Nephron progenitor cell (in vitro differentiated cells): Measurements from ENCODE around the gene DEAF1.
"Not testable (repeated sequence)": the region's sequence is repeated elsewhere in the genome, so short reads cannot be mapped to it uniquely, and the experiment has no call there.

Experiments used
- DNase-seq: peaks from one replicate; pipeline ENCODE4 v3.0.0; 2021
- H3K27ac Mint-ChIP-seq: 2 replicates; pipeline ENCODE4 v1.8.0; 2021; ENCODE audit warnings: mild to moderate bottlenecking, moderate library complexity, mixed read lengths
- H3K27me3 Mint-ChIP-seq: 2 replicates; pipeline ENCODE4 v1.8.0; 2021; ENCODE audit warnings: mild to moderate bottlenecking, low read depth, mixed read lengths; ENCODE audit not compliant: poor library complexity
- H3K36me3 Mint-ChIP-seq: 2 replicates; pipeline ENCODE4 v1.8.0; 2021; ENCODE audit warnings: low read depth, mixed read lengths
- H3K4me1 Mint-ChIP-seq: 2 replicates; pipeline ENCODE4 v1.8.0; 2021; ENCODE audit warnings: mixed read lengths
- H3K4me3 Mint-ChIP-seq: 2 replicates; pipeline ENCODE4 v1.8.0; 2021; ENCODE audit warnings: mild to moderate bottlenecking, moderate library complexity, mixed read lengths
- H3K9me3 Mint-ChIP-seq: 2 replicates; pipeline ENCODE4 v1.8.0; 2021; ENCODE audit warnings: mild to moderate bottlenecking, moderate library complexity, mixed read lengths
- CTCF ChIP-seq: fragments of 200-600 bp; sonication (generic); IDR thresholded peaks from 2 replicates; pipeline ENCODE4 v1.5.0; 2021; ENCODE audit warnings: antibody characterized with exemption

Gene DEAF1

GRCh38 chr11:650482-650881 is 44.5 kb downstream of the DEAF1 start:
- no peaks in the 10 kb centered on the region for H3K27me3 Mint-ChIP-seq
- no peak for TF ChIP-seq CTCF
- H3K36me3 Mint-ChIP-seq = peaks cover 52% of the 10 kb centered on the region
- no peaks in the 10 kb centered on the region for H3K9me3 Mint-ChIP-seq
- H3K4me1 Mint-ChIP-seq = no peaks in the 10 kb centered on the region
- DNase-seq = no peak
- H3K4me3 Mint-ChIP-seq = no peak overlapping the region
- H3K27ac Mint-ChIP-seq = no peak overlapping the region

- H3K4me1 Mint-ChIP-seq, H3K27ac Mint-ChIP-seq: not testable (repeated sequence)
- H3K36me3 Mint-ChIP-seq = peaks cover 44% of the 10 kb centered on the region
These were observed 47.3 kb downstream of the DEAF1 start for GRCh38 chr11:647672-648158.

DNA sequence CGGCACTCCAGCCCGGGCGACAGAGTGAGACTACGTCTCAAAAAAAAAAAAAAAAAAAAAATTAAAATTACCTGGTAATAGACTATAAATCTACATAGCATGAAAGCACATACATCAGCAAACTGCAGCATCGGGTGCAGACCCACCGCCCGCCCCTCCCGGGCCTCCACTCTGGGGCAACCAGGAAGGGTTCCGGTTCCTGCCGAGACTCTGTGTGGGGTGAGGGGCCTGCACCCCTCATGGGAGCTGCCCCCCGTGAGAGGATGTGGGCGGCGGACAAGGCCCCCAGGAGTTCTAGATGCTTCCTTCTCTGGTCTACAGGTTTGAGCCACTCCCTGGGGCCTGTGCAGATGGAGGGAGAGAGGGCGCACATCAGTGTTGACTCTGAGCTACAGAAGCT is 48.8 kb downstream of the DEAF1 start:
- no peak overlapping the region for H3K4me3 Mint-ChIP-seq
- TF ChIP-seq CTCF = no peak
- peaks cover 7% of the 10 kb centered on the region for H3K27me3 Mint-ChIP-seq
- DNase-seq = no peak
- no peaks in the 10 kb centered on the region for H3K4me1 Mint-ChIP-seq
- no peak overlapping the region for H3K27ac Mint-ChIP-seq
- no peaks in the 10 kb centered on the region for H3K9me3 Mint-ChIP-seq
- H3K36me3 Mint-ChIP-seq = peaks cover 29% of the 10 kb centered on the region

More at GRCh38 chr11:647672-648158, 47.3 kb downstream of the DEAF1 start:
- H3K9me3 Mint-ChIP-seq, H3K4me3 Mint-ChIP-seq, H3K27me3 Mint-ChIP-seq, DNase-seq: not testable (repeated sequence)

DNA sequence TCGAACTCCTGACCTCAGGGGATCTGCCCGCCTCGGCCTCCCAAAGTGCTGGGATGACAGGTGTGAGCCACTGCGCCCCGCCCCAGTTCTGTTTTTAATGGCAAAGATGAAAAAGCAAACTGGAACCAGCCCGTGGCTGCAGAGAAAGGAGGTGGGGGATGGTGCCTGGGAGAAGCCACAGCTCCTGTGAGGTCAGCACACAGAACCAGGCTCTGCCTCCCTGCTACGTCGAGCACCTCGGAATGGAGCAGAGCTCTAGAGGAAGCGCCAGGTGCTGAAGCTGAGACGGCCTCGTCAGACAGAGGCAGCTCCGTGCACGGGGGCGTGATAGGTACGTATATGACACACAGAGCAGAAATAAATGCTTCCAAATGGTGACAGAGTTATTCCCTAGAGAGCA is 49.5 kb downstream of the DEAF1 start:
- no peaks in the 10 kb centered on the region for H3K9me3 Mint-ChIP-seq
- H3K27ac Mint-ChIP-seq = no peak overlapping the region
- peaks cover 22% of the 10 kb centered on the region for H3K36me3 Mint-ChIP-seq
- no peak overlapping the region for H3K4me3 Mint-ChIP-seq
- no peak for DNase-seq
- H3K27me3 Mint-ChIP-seq = peaks cover 9% of the 10 kb centered on the region
- TF ChIP-seq CTCF = no peak
- H3K4me1 Mint-ChIP-seq = no peaks in the 10 kb centered on the region

- H3K27ac Mint-ChIP-seq = no peak overlapping the region
- DNase-seq = no peak
- H3K27me3 Mint-ChIP-seq = peaks cover 15% of the 10 kb centered on the region
- H3K36me3 Mint-ChIP-seq = peaks cover 14% of the 10 kb centered on the region
- TF ChIP-seq CTCF = no peak
- H3K4me3 Mint-ChIP-seq = no peak overlapping the region
- H3K4me1 Mint-ChIP-seq = peaks cover 1% of the 10 kb centered on the region
- no peaks in the 10 kb centered on the region for H3K9me3 Mint-ChIP-seq
These were observed 50.9 kb downstream of the DEAF1 start for GRCh38 chr11:643849-644738.

GRCh38 chr11:643366-643765 is 51.7 kb downstream of the DEAF1 start:
- Mint-ChIP-seq H3K9me3 (no peaks in the 10 kb centered on the region), H3K4me3 (no peak overlapping the region), H3K27me3 (peaks cover 22% of the 10 kb centered on the region), H3K4me1 (peaks cover 9% of the 10 kb centered on the region), H3K27ac (no peak overlapping the region), H3K36me3 (peaks cover 6% of the 10 kb centered on the region)
- no peak for TF ChIP-seq CTCF
- DNase-seq = no peak
